Tibial nerve (tissue), 4 donors: ENCODE results near the gene TOR1A. TPM values are rescaled to one million over a fixed set of nuclear protein-coding genes. Genes with fewer than 3 reads are reported as not detected.

ENCODE experiments used
- DNase-seq, 2 donors: peaks; one replicate each; pipeline ENCODE4 v3.0.0-alpha.2; 2019; ENCODE audit warnings: low spot score in 2 of 2
- H3K27ac ChIP-seq, 4 donors: fragments of 200-600 bp; sonication (generic) in 3 of 4; one replicate each; pipeline ENCODE4 v1.5.1; 2017 to 2019; ENCODE audit warnings: mild to moderate bottlenecking in 1 of 4
- H3K27me3 ChIP-seq, 2 donors: fragments of 200-600 bp; sonication (generic) in 1 of 2; one replicate each; pipeline versions ENCODE4 v1.5.1 to v1.6.0; 2017 to 2019
- H3K36me3 ChIP-seq, 3 donors: fragments of 200-600 bp; sonication (generic); one replicate each; pipeline ENCODE4 v1.5.1; 2018 to 2019
- H3K4me1 ChIP-seq, 4 donors: fragments of 200-600 bp; sonication (generic) in 3 of 4; one replicate each; pipeline ENCODE4 v1.5.1; 2017 to 2019
- H3K4me3 ChIP-seq, 4 donors: fragments of 200-600 bp; sonication (generic) in 3 of 4; one replicate each; pipeline ENCODE4 v1.5.1; 2017 to 2019; ENCODE audit warnings: mild to moderate bottlenecking in 1 of 4, moderate library complexity in 1 of 4
- H3K9me3 ChIP-seq, 4 donors: fragments of 200-600 bp; sonication (generic) in 3 of 4; one replicate each; pipeline ENCODE4 v1.5.1; 2017 to 2019
- CTCF ChIP-seq, 5 experiments: fragments of 200-600 bp in 3 of 5; fragments of 450-650 bp in 2 of 5; sonication (generic) in 3 of 5; IDR thresholded peaks; one replicate each; pipeline ENCODE4 v1.5.1; 2016 to 2019; ENCODE audit warnings: antibody characterized with exemption in 5 of 5, mild to moderate bottlenecking in 3 of 5, moderate library complexity in 2 of 5
- EP300 ChIP-seq, 2 donors: sonication (generic); formaldehyde crosslinking; IDR thresholded peaks; one replicate each; pipeline ENCODE4 v1.6.1; 2017; ENCODE audit warnings: antibody characterized with exemption in 2 of 2, mild to moderate bottlenecking in 1 of 2
- POLR2A ChIP-seq, 2 donors: fragments of 450-650 bp; IDR thresholded peaks; one replicate each; pipeline ENCODE4 v1.6.1; 2017; ENCODE audit warnings: antibody characterized with exemption in 2 of 2, mild to moderate bottlenecking in 2 of 2, moderate library complexity in 2 of 2
- WGBS, 2 donors: methylation state at CpG; one replicate each; pipeline ENCODE4 v1.1.5; 2018; 5-methylcytosine and 5-hydroxymethylcytosine counted together
- total RNA-seq, 4 donors: library from RNA; depleted of rRNA; stranded (reverse); fragments of >200 nt; gene quantifications; one replicate each; pipeline ENCODE4 v1.1.0, GENCODE V29; 2016

TOR1A gene
- total RNA-seq, 4 donors from 2014 or later, result 26.0 to 55.2 (median 40.4) TPM

- Histone ChIP-seq H3K36me3 (peaks cover 0 to 18% (median 0%) of the 10 kb centered on the region in 3 donors), H3K4me1 (peaks cover 0 to 57% (median 25%) of the 10 kb centered on the region in 4 donors), H3K4me3 (peak overlapping the region; percentile 74 to 86 (median 82)), H3K27ac (peak overlapping the region in 2 of 4 donors; percentile 90 to 91), H3K27me3 (no peaks in the 10 kb centered on the region), H3K9me3 (no peaks in the 10 kb centered on the region)
- DNase-seq, result peak in 1 of 2 donors; percentile 17
- TF ChIP-seq EP300 (IDR thresholded peaks at IDR 0.05), result no peak
- 30 to 31% methylated on average over 15 to 16 of the region's 16 CpGs for WGBS, 2 donors
Observed at GRCh38 chr9:129836311-129837007, 12.5 kb upstream of the TOR1A start.

- 1% methylated on average over 18 to 19 of the region's 19 CpGs for WGBS, 2 donors
- peak overlapping the region; percentile 71 to 91 (median 88) for H3K27ac ChIP-seq
- DNase-seq, result no peak
- peak overlapping the region; percentile 74 to 86 (median 82) for H3K4me3 ChIP-seq
- no peaks in the 10 kb centered on the region for H3K9me3 ChIP-seq
- peaks cover 2 to 24% (median 5%) of the 10 kb centered on the region in 3 donors for H3K36me3 ChIP-seq
- H3K4me1 ChIP-seq, result peaks cover 0 to 57% (median 25%) of the 10 kb centered on the region in 4 donors
- H3K27me3 ChIP-seq, result no peaks in the 10 kb centered on the region
- TF ChIP-seq CTCF (IDR thresholded peaks at IDR 0.05) (no peak), EP300 (IDR thresholded peaks at IDR 0.05) (no peak), POLR2A (IDR thresholded peaks at IDR 0.05) (no peak)
Observed at GRCh38 chr9:129835860-129836223, 11.9 kb upstream of the TOR1A start.

GRCh38 chr9:129835128-129835859 lies 11.4 kb upstream of the TOR1A start, which contains the start of the genes C9orf78 and USP20:
C9orf78 (minus strand) TSS chr9:129835275; CDS start chr9:129835221, 54 bp downstream.
USP20 (plus strand) TSS chr9:129835458; CDS start chr9:129852556, 17,098 bp downstream.
- Histone ChIP-seq H3K9me3 (no peaks in the 10 kb centered on the region), H3K4me3 (peak within 1 kb of the TSS; percentile 74 to 92 (median 83)), H3K27ac (peak within 1 kb of the TSS; percentile 71 to 91 (median 88)), H3K27me3 (no peaks in the 10 kb centered on the region), H3K4me1 (peaks cover 0 to 57% (median 25%) of the 10 kb centered on the region in 4 donors), H3K36me3 (peaks cover 7 to 30% (median 11%) of the 10 kb centered on the region in 3 donors)
- TF ChIP-seq EP300 (IDR thresholded peaks at IDR 0.05), result peak; percentile 13 to 97
- TF ChIP-seq POLR2A (IDR thresholded peaks at IDR 0.05), result peak; percentile 78 to 95
- peak in 2 of 5 experiments; percentile 7 to 46 for TF ChIP-seq CTCF (IDR thresholded peaks at IDR 0.05)
- whole genome bisulfite sequencing, 2 donors, result 0 to 1% methylated on average over 16 to 37 of the region's 81 CpGs
- peak; percentile 91 to 92 for DNase-seq

GRCh38 chr9:129834489-129835127 lies 10.7 kb upstream of the TOR1A start:
- 2% methylated on average over 26 to 32 of the region's 32 CpGs for WGBS, 2 donors
- no peak for DNase-seq
- Histone ChIP-seq H3K4me3 (peak overlapping the region; percentile 74 to 92 (median 83)), H3K27me3 (no peaks in the 10 kb centered on the region), H3K36me3 (peaks cover 8 to 36% (median 11%) of the 10 kb centered on the region in 3 donors), H3K9me3 (no peaks in the 10 kb centered on the region), H3K4me1 (peaks cover 0 to 53% (median 23%) of the 10 kb centered on the region in 4 donors), H3K27ac (peak overlapping the region in 3 of 4 donors; percentile 74 to 91 (median 90))
- TF ChIP-seq CTCF (IDR thresholded peaks at IDR 0.05) (no peak), POLR2A (IDR thresholded peaks at IDR 0.05) (no peak), EP300 (IDR thresholded peaks at IDR 0.05) (no peak)

GRCh38 chr9:129832982-129833381 lies 9.0 kb upstream of the TOR1A start:
- H3K27ac ChIP-seq, result no peak overlapping the region
- DNase-seq, result no peak
- peaks cover 0 to 38% (median 20%) of the 10 kb centered on the region in 4 donors for H3K4me1 ChIP-seq
- H3K4me3 ChIP-seq, result no peak overlapping the region
- no peaks in the 10 kb centered on the region for H3K9me3 ChIP-seq
- H3K36me3 ChIP-seq, result peaks cover 8 to 53% (median 11%) of the 10 kb centered on the region in 3 donors
- TF ChIP-seq EP300 (IDR thresholded peaks at IDR 0.05), result no peak
- WGBS, 2 donors, result 92 to 94% methylated on average over 1 of the region's 1 CpG
- no peaks in the 10 kb centered on the region for H3K27me3 ChIP-seq
